ENCODE data around the gene TOGARAM2.

TOGARAM2 gene

GRCh38 chr2:29061616-29062015 is 80.5 kb downstream of the TOGARAM2 start:
- no peak for DNase-seq (ENCODE audit: low read depth)
- no peak overlapping the region for H3K4me3 ChIP-seq (ENCODE audit: low read depth, low read length)
- TF ChIP-seq CTCF (conservative IDR thresholded peaks at IDR 0.05; ENCODE audit: low read depth, low read length) = no peak

- no peak for TF ChIP-seq CTCF (conservative IDR thresholded peaks at IDR 0.05; ENCODE audit: low read depth, low read length)
- DNase-seq (ENCODE audit: low read depth) = no peak
- H3K4me3 ChIP-seq (ENCODE audit: low read depth, low read length) = no peak overlapping the region
Observed at GRCh38 chr2:29062371-29062770, 81.3 kb downstream of the TOGARAM2 start.

GRCh38 chr2:29063056-29063455 is 82.0 kb downstream of the TOGARAM2 start:
- TF ChIP-seq CTCF (conservative IDR thresholded peaks at IDR 0.05; ENCODE audit: low read depth, low read length) = no peak
- DNase-seq (ENCODE audit: low read depth) = no peak
- H3K4me3 ChIP-seq (ENCODE audit: low read depth, low read length) = no peak overlapping the region

GRCh38 chr2:29063646-29064345 is 82.7 kb downstream of the TOGARAM2 start:
- H3K4me3 ChIP-seq (ENCODE audit: low read depth, low read length) = no peak overlapping the region
- DNase-seq (ENCODE audit: low read depth) = peak; percentile 83
- TF ChIP-seq CTCF (conservative IDR thresholded peaks at IDR 0.05; ENCODE audit: low read depth, low read length) = no peak

GRCh38 chr2:29064346-29064715 is 83.2 kb downstream of the TOGARAM2 start:
- H3K4me3 ChIP-seq (ENCODE audit: low read depth, low read length) = no peak overlapping the region
- DNase-seq (ENCODE audit: low read depth) = no peak
- TF ChIP-seq CTCF (conservative IDR thresholded peaks at IDR 0.05; ENCODE audit: low read depth, low read length) = no peak

- DNase-seq (ENCODE audit: low read depth) = no peak
- TF ChIP-seq CTCF (conservative IDR thresholded peaks at IDR 0.05; ENCODE audit: low read depth, low read length) = no peak
- no peak overlapping the region for H3K4me3 ChIP-seq (ENCODE audit: low read depth, low read length)
Observed at GRCh38 chr2:29064746-29065067, 83.6 kb downstream of the TOGARAM2 start.

- H3K4me3 ChIP-seq (ENCODE audit: low read depth, low read length) = no peak overlapping the region
- TF ChIP-seq CTCF (conservative IDR thresholded peaks at IDR 0.05; ENCODE audit: low read depth, low read length) = no peak
- no peak for DNase-seq (ENCODE audit: low read depth)
Observed at GRCh38 chr2:29065068-29065811, 84.1 kb downstream of the TOGARAM2 start.

Data from choroid plexus epithelial cell (primary cell).